CD14-positive monocyte (primary cell): ENCODE measurements around the gene TMEM200B. TPM values are rescaled to one million over a fixed set of nuclear protein-coding genes. Genes with fewer than 3 reads are reported as not detected.
"Not testable (repeated sequence)": the region's sequence is repeated elsewhere in the genome, so short reads cannot be mapped to it uniquely, and the experiment has no call there.

ENCODE experiments used
- DNase-seq, 3 donors: peaks; one replicate each; pipeline ENCODE4 v3.0.0-alpha.2; 2011 to 2022
- H2AFZ ChIP-seq: 2 replicates; pipeline ENCODE4 v1.6.0; 2012; ENCODE audit warnings: mild to moderate bottlenecking, low read depth, low read length, inconsistent platforms; ENCODE audit not compliant: insufficient read depth, poor library complexity, severe bottlenecking
- H3K27ac ChIP-seq, 2 donors: 1 replicate in 1 of 2; 2 replicates in 1 of 2; pipeline ENCODE4 v1.5.1; 2012 to 2013; ENCODE audit warnings: low read length in 2 of 2, control low read depth in 1 of 2, inconsistent platforms in 1 of 2, low read depth in 1 of 2, mild to moderate bottlenecking in 1 of 2
- H3K27me3 ChIP-seq, 2 donors: one replicate each; pipeline versions ENCODE4 v1.6.0 to v1.6.1; 2011 to 2013; ENCODE audit warnings: low read length in 2 of 2; ENCODE audit not compliant: control insufficient read depth in 2 of 2, insufficient read depth in 2 of 2
- H3K36me3 ChIP-seq, 2 donors: replicated peaks in 1 of 2; 1 replicate in 1 of 2; 2 replicates in 1 of 2; pipeline versions ENCODE4 v1.5.1 to v1.6.1; 2012 to 2013; ENCODE audit warnings: low read length in 2 of 2, control low read depth in 1 of 2, inconsistent platforms in 1 of 2, mild to moderate bottlenecking in 1 of 2; ENCODE audit not compliant: insufficient read depth in 2 of 2, control insufficient read depth in 1 of 2
- H3K4me1 ChIP-seq, 2 donors: 1 replicate in 1 of 2; 2 replicates in 1 of 2; pipeline versions ENCODE4 v1.5.1 to v1.6.1; 2012 to 2013; ENCODE audit warnings: low read length in 2 of 2, control low read depth in 1 of 2, inconsistent platforms in 1 of 2, mild to moderate bottlenecking in 1 of 2, moderate library complexity in 1 of 2; ENCODE audit not compliant: insufficient read depth in 2 of 2, control insufficient read depth in 1 of 2
- H3K4me2 ChIP-seq: replicated peaks from 2 replicates; pipeline ENCODE3; 2012; ENCODE audit warnings: low read length, moderate library complexity, mild to moderate bottlenecking; ENCODE audit not compliant: poor library complexity, severe bottlenecking; ENCODE audit errors: extremely low read depth
- H3K4me3 ChIP-seq, 3 experiments: fragments of 200-600 bp in 1 of 3; sonication (generic) in 1 of 3; replicated peaks in 1 of 3; 1 replicate in 2 of 3; 2 replicates in 1 of 3; pipeline ENCODE4 v1.5.1; 2011 to 2013; ENCODE audit warnings: low read length in 3 of 3, mild to moderate bottlenecking in 3 of 3, control low read depth in 2 of 3, low read depth in 2 of 3, inconsistent platforms in 1 of 3, moderate library complexity in 1 of 3
- H3K79me2 ChIP-seq: 2 replicates; pipeline ENCODE4 v1.6.0; 2012; ENCODE audit warnings: mild to moderate bottlenecking, control low read depth, inconsistent platforms, low read length, moderate library complexity; ENCODE audit not compliant: insufficient read depth
- H3K9ac ChIP-seq: 2 replicates; pipeline ENCODE4 v1.6.0; 2017; ENCODE audit warnings: low read length, mild to moderate bottlenecking; ENCODE audit not compliant: insufficient read depth, poor library complexity, severe bottlenecking
- H3K9me3 ChIP-seq, 2 donors: replicated peaks in 1 of 2; 1 replicate in 1 of 2; 2 replicates in 1 of 2; pipeline versions ENCODE4 v1.5.1 to v1.6.1; 2012 to 2013; ENCODE audit warnings: low read length in 2 of 2, control low read depth in 1 of 2; ENCODE audit not compliant: control insufficient read depth in 1 of 2, insufficient read depth in 1 of 2
- H4K20me1 ChIP-seq: 2 replicates; pipeline ENCODE4 v1.6.0; 2012; ENCODE audit warnings: mild to moderate bottlenecking, low read length, control low read depth, moderate library complexity; ENCODE audit not compliant: insufficient read depth
- H3K27ac Mint-ChIP-seq, 7 donors: one replicate each; pipeline ENCODE4 v1.8.0; 2020; ENCODE audit warnings: mild to moderate bottlenecking in 7 of 7, mixed read lengths in 7 of 7, moderate library complexity in 6 of 7, inconsistent platforms in 2 of 7
- H3K27me3 Mint-ChIP-seq, 3 donors: one replicate each; pipeline ENCODE4 v1.8.0; 2021 to 2022; ENCODE audit warnings: low read depth in 3 of 3, mild to moderate bottlenecking in 3 of 3, mixed read lengths in 3 of 3, moderate library complexity in 3 of 3, inconsistent platforms in 1 of 3
- H3K36me3 Mint-ChIP-seq, 2 donors: one replicate each; pipeline ENCODE4 v1.8.0; 2020; ENCODE audit warnings: mixed read lengths in 2 of 2, inconsistent platforms in 1 of 2, mild to moderate bottlenecking in 1 of 2
- H3K4me1 Mint-ChIP-seq: one replicate; pipeline ENCODE4 v1.8.0; 2020; ENCODE audit warnings: mild to moderate bottlenecking, mixed read lengths
- H3K4me3 Mint-ChIP-seq, 2 donors: one replicate each; pipeline ENCODE4 v1.8.0; 2020; ENCODE audit warnings: mild to moderate bottlenecking in 2 of 2, mixed read lengths in 2 of 2, moderate library complexity in 1 of 2
- H3K9me3 Mint-ChIP-seq, 7 donors: one replicate each; pipeline ENCODE4 v1.8.0; 2020 to 2022; ENCODE audit warnings: mixed read lengths in 7 of 7, mild to moderate bottlenecking in 6 of 7, moderate library complexity in 6 of 7, inconsistent platforms in 2 of 7
- WGBS: methylation state at CpG from one replicate; pipeline ENCODE4 v1.1.5; 2013; ENCODE audit warnings: missing lambda C conversion rate; ENCODE audit not compliant: insufficient coverage; 5-methylcytosine and 5-hydroxymethylcytosine counted together
- intact Hi-C, 2 donors: fragments of 100-400 bp; cut with micrococcal nuclease; formaldehyde crosslinking; loops; one replicate each; pipeline versions ENCODE4 v1.15.0 to v1.15.1; 2023
- polyA plus RNA-seq, 3 donors: library from polyadenylated mRNA; depleted of rRNA in 1 of 3; unstranded in 2 of 3; stranded (reverse) in 1 of 3; fragments of 300-500 nt in 2 of 3; fragments of >200 nt in 1 of 3; fragmentation: Illumina TruSeq in 2 of 3; gene quantifications; 1 replicate in 2 of 3; 2 replicates in 1 of 3; pipeline ENCODE4 v1.2.3, GENCODE V29; 2012 to 2021
- TF ChIP-seq, protein P1 (sequence below): fragments of 200-600 bp; IDR thresholded peaks from one replicate; pipeline ENCODE4 v1.8.0; 2022; ENCODE audit warnings: antibody characterized with exemption, mild to moderate bottlenecking

The TMEM200B gene
- polyA plus RNA-seq, 3 donors: not detected

GRCh38 chr1:29156543-29157268, 33.0 kb upstream of the TMEM200B start:
- intact Hi-C loops: no loop called here
- Histone ChIP-seq H3K4me3 (no peak overlapping the region), H3K4me1 (no peaks in the 10 kb centered on the region), H3K27me3 (no peaks in the 10 kb centered on the region), H3K9me3 (no peaks in the 10 kb centered on the region), H3K36me3 (peaks cover 87 to 94% of the 10 kb centered on the region in 2 donors), H4K20me1 (peaks cover 94% of the 10 kb centered on the region), H3K27ac (no peak overlapping the region), H2AFZ (no peak overlapping the region), H3K9ac (no peak overlapping the region), H3K4me2 (no peak overlapping the region), H3K79me2 (peaks cover 19% of the 10 kb centered on the region)
- H3K27ac Mint-ChIP-seq: peak overlapping the region in 1 of 7 donors; percentile 50
- H3K27me3 Mint-ChIP-seq: peaks cover 0 to 2% (median 0%) of the 10 kb centered on the region in 3 donors
- H3K4me1 Mint-ChIP-seq: no peaks in the 10 kb centered on the region
- 95% methylated on average over 4 of the region's 10 CpGs for WGBS
- DNase-seq: no peak
- H3K9me3 Mint-ChIP-seq: peaks cover 0 to 1% (median 0%) of the 10 kb centered on the region in 7 donors
- no peak overlapping the region for H3K4me3 Mint-ChIP-seq
- TF ChIP-seq, protein P1, sequence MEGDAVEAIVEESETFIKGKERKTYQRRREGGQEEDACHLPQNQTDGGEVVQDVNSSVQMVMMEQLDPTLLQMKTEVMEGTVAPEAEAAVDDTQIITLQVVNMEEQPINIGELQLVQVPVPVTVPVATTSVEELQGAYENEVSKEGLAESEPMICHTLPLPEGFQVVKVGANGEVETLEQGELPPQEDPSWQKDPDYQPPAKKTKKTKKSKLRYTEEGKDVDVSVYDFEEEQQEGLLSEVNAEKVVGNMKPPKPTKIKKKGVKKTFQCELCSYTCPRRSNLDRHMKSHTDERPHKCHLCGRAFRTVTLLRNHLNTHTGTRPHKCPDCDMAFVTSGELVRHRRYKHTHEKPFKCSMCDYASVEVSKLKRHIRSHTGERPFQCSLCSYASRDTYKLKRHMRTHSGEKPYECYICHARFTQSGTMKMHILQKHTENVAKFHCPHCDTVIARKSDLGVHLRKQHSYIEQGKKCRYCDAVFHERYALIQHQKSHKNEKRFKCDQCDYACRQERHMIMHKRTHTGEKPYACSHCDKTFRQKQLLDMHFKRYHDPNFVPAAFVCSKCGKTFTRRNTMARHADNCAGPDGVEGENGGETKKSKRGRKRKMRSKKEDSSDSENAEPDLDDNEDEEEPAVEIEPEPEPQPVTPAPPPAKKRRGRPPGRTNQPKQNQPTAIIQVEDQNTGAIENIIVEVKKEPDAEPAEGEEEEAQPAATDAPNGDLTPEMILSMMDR: no peak
- peaks cover 73 to 83% of the 10 kb centered on the region in 2 donors for H3K36me3 Mint-ChIP-seq

DNA sequence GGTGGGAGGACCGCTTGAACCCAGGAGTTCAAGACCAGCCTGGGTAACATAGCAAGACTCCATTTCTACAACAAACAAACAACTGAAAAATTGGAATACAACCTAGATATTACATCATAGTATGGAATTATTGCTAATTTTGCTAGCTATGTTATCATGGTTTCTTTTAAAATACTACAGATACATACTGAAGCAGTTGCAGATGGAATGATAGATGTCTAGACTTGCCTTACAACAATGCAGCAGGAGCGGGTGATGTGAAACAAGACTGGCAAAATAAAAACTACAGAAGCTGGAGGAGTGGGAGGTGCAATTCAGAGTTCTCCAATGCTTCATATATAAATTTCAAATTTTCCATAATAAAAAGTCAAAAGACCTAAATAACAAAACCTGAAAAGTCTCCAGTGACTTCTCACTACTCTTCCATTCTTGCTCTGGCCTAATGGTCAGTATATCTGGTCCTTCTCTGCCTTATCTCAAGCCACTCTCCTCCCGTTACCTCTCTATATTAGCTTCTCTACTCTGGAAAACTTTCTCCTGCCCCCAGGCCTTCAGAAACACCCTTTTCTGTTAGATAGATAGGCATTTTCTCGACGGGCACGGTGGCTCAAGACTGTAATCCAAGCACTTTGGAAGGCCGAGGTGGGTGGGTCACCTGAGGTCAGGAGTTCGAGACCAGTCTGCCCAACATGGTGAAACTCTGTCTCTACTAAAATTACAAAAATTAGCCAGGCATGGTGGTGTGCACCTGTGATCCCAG, 28.5 kb upstream of the TMEM200B start:
- no peak overlapping the region for H3K27ac ChIP-seq
- WGBS: no CpG with 5 or more reads among the region's 8 CpGs
- Mint-ChIP-seq H3K27me3 (peaks cover 0 to 1% (median 1%) of the 10 kb centered on the region in 3 donors), H3K4me1 (no peaks in the 10 kb centered on the region), H3K9me3 (peaks cover 0 to 2% (median 0%) of the 10 kb centered on the region in 7 donors), H3K27ac (peak overlapping the region in 5 of 7 donors; percentile 0 to 58 (median 26)), H3K4me3 (no peak overlapping the region), H3K36me3 (peaks cover 89 to 99% of the 10 kb centered on the region in 2 donors)
- H3K9me3 ChIP-seq: no peaks in the 10 kb centered on the region
- H3K9ac ChIP-seq: no peak overlapping the region
- no peaks in the 10 kb centered on the region for H3K4me1 ChIP-seq
- intact Hi-C loops: loop anchor here in 1 of 2 donors (5.0 kb wide), 1 partner anchor 605 kb away; no protein-coding TSS in a partner anchor
- H3K4me2 ChIP-seq: no peak overlapping the region
- peaks cover 3% of the 10 kb centered on the region for H3K79me2 ChIP-seq
- H3K36me3 ChIP-seq: peaks cover 95 to 100% of the 10 kb centered on the region in 2 donors
- DNase-seq: no peak
- TF ChIP-seq, protein P1: no peak
- H3K4me3 ChIP-seq: no peak overlapping the region
- H3K27me3 ChIP-seq: no peaks in the 10 kb centered on the region
- peaks cover 74% of the 10 kb centered on the region for H4K20me1 ChIP-seq
- no peak overlapping the region for H2AFZ ChIP-seq

DNA sequence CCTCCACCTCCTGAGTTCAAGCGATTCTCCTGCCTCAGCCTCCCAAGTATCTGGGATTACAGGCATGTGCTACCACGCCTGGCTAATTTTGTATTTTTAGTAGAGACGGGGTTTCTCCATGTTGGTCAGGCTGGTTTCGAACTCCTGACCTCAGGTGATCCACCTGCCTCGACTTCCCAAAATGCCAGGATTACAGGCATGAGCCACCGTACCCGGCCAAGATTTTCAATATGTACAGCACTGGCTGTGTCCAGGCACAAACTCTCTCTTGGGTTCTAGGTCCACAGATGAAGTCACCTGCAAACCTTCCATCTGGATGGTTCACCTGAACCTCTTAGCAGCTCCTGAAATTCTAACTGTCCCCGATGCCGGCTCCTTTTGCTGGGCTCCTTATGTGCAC, 26.6 kb upstream of the TMEM200B start:
- not testable (repeated sequence) for H3K9ac ChIP-seq, H3K4me2 ChIP-seq, H3K4me3 ChIP-seq, H3K27ac ChIP-seq, DNase-seq, H3K9me3 Mint-ChIP-seq, H3K27me3 Mint-ChIP-seq, H3K4me1 ChIP-seq, H3K4me1 Mint-ChIP-seq, H2AFZ ChIP-seq, H3K4me3 Mint-ChIP-seq, H3K79me2 ChIP-seq, H3K9me3 ChIP-seq, H3K27ac Mint-ChIP-seq, H3K27me3 ChIP-seq
- intact Hi-C loops: loop anchor here in 1 of 2 donors (5.0 kb wide), 1 partner anchor 603 kb away; no protein-coding TSS in a partner anchor
- Histone ChIP-seq H4K20me1 (peaks cover 66% of the 10 kb centered on the region), H3K36me3 (peaks cover 90 to 100% of the 10 kb centered on the region in 2 donors)
- H3K36me3 Mint-ChIP-seq: peaks cover 92 to 100% of the 10 kb centered on the region in 2 donors
- WGBS: 97% methylated on average over 7 of the region's 9 CpGs
